ENCODE measurements around the gene TMEFF2.

Gene TMEFF2

DNA sequence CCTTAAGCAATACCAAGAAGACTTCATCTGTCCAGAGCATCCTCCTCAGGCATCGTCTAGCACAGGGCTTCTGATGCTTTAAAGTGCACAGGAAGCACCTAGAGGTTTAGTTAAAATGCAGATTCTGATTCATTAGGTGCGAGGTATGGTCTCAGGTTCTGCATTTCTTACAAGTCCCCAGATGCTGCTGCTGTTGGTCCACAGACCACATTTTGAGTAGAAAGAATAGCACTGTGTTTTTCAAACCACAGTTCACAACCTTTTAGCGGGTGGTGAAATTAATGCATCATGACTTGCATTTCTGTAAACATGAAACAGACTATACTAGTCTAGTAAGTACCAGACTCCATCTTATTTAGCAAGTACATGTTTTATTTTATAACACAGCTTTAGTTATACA, 134.6 kb downstream of the TMEFF2 start:
- DNase-seq: peak; percentile 42

DNA sequence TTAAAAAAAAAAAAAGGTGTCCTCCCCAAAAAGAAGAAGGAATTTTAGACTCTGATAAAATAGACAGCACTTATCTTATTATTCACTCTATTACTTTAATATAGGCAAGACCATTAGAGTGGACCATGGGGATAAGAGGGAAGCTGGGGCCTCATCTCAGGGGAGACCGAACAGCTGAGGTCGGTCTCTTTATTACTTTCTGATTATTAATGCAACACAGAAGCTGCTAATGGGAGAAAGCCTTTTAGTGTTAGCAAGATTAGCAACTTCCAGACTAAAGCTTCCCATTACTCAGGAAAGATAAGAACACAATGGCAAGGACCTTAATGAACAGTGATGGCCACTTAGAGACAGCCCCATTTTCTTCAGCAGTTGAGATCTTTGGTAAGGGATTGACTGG, 135.5 kb downstream of the TMEFF2 start:
- peak; percentile 62 for DNase-seq

DNA sequence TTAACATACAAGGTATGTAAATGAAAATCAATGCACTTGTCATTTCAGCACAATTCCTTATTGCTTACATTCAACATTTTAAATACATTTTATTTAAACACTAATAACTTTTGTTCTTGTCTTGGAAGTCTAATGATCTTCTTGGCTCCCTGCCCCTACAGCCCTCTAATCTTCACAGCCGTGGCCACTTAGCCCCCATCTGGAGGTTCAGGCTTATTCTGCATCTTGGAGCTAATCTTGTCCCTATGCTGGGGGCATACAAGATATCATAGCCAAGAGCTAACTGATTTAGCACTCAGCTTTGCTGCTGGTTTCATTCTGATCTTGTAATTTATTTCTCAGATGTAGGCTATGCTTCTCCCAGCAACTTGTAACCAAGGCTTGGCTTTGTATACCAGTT, 140.8 kb downstream of the TMEFF2 start:
- no peak for DNase-seq

DNA sequence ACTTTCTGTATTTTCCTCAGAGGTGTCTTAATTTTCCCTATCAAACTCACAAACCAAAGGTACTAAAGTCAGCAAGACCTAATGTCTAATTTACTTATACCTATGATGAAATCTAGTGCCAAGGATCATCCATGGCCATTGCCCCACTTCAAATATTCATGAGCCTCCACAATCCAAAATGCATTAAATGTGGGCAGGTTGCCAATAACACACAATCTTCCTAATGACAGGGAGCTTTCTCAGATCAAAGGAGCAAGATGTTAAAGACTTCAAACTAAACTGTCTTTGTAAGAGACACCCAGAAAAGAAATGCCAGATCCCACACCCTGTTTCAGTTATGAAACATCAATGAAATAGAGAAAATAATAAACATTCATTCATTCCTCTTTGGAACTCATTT, 143.2 kb downstream of the TMEFF2 start:
- peak; percentile 57 for DNase-seq

DNA sequence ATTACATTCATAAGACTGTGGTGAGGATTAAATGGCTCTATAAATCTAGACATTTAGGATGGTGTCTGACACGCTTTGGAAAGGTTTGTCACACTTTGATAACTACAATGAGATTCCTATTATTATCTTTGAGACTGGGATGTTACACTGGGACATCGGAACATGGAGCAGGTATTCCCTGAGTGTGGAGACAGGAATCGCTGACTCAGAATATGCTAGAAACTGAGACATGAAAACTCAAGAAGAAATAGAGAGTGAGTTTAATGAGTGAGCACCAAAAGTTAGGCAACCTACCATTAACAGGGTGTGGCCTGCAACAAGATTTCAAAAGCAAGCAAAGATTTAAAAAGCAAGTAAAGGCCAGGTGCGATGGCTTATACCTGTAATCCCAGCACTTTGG, 145.4 kb downstream of the TMEFF2 start:
- no peak for DNase-seq

DNA sequence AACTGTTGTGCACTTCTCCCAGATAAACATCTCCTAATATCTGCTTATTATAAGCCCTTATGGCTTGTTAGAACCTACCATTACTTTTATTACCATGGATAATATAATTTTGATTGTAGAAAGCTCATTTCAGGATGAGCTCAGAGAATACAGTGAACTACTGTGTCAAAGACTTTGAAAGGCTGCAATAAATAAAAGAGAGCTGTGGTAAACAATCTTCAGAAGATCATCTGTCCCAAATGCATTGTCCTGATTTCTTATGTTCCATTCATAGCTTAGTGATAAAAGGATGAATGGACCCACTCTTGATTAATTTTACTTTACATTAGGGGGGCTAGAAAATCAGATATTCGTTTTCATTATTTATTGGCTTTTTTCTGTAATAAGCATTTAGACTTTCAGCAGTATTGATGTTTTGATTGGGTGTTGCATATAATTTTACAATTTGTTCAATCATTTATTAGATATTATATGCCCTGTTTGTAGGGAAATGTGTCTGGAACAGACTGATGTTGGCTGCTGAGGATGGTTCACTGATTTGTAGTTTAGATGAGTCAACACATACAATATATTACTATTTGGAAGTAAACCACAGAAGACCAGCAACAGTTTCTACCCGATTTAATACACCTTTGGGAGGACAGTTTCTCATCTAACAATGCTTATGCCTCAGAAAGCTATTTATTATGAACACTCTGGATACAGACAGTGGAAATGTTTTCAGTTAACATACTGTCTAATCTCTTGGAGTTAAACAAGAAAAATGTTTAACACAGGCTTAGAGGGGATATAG, 147.2 kb downstream of the TMEFF2 start:
- no peak for DNase-seq

DNA sequence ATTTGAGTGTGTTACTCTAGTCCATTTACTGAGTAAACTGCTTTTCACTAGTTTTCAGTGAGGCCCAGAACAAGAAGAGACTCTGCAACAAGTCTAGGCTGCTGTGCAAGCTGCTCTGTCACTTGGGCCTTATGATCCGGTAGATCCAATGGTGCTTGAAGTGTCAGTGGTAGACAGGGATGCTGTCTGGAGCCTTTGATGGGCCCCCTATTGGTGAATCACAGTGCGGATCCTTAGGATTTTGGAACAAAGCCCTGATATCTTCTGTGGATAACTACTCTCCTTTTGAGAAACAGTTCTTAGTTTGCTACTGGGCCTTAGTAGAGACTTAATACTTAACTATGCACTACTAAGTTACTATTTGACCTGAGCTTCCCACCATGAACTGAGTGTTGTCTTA, 150.2 kb downstream of the TMEFF2 start:
- no peak for DNase-seq

DNA sequence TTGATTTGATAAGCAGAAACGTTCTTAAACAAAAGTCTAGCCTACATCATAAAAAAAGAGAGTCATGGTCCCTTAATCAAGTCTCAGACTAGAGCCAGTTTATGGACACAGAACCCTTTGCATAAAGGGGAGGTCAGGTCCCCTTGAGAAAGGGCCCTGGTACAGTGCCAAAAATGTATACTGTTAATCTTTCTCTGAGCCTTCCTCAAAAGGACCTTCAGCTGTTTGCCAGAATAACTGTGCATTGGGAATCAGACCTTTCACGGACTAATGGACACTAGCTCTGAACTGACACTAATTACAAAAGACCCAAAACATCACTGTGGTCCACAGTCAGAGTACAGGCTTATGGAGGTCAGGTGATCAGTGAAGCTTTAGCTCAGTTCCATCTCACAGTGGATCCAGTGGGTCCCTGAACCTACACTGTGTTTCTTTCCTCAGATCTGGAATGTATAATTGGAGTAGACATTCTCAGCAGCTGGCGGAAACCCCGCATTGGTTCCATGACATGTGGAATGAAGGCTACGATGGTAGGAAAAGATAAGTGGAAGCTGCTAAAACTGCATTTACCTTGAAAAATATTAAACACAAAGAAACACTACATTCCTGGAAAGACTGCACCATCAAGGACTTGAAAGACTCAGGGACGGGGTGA, 151.4 kb downstream of the TMEFF2 start:
- DNase-seq: peak; percentile 34

DNA sequence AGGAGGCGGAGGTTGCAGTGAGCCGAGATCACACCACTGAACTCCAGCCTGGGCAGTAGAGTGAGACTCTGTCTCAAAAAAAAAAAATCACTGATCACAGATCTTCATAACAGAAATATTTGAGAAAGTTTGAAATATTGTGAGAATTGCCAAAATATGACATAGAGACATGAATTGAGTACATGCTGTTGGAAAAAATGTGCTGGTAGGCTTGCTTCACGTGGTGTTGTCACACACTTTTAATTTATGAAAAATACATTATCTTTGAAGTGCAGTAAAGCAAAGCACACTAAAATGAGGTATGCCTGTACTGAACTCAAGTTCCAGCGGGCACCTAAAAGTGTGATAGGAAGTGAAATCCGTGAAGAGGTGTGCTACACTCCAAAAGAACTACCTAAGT, 152.6 kb downstream of the TMEFF2 start:
- DNase-seq: no peak

DNA sequence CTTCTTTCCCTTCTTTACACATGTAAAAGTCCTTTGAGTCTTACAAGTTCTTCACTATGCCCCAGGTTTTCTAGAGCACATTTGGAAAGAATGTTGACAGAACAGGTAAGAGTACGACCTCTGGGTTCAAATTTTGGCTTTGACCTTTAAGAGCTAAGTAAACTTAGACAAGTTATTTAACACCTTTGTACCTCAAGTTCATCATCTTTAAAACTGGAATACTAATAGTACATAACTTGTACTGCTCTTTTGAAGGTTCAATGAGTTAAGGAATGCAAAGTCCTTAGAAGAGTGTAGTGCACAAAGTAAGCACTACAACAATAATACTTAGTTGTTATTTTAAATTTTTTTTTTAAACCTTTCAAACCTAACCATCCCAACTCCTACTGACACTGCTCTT, 156.6 kb downstream of the TMEFF2 start:
- DNase-seq: no peak

DNA sequence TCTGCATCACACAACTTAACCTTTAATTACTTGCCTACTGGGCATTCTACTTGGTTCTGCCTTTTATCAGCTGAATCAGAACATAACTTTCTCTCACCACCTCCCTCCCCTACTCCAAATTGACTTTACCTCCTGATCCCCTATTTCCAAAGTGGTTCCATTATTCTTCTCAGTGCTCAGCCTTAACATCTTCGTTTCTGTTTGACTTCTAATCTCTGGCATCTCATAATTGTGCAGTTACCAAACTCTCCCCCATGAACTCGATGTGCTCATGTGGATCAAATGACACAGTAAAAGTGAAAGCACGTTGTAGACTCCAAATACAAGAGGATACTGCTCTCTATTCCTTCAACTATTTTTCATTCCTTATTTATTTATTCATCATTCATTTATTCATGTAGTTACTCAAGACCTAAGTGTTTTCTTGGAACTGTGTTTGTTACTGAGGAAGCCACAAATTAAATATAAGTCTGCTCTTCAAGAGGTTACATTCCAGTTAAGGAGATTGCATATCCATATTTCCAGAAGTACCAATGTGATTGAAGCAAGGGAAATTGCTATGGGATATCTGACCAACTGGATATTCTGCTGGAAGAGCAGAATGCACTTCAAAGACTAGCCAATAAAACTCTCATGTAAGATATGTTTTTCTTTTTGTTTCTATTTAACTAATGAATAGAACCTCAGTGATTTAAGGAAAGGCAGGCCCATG, 158.8 kb downstream of the TMEFF2 start:
- DNase-seq: no peak

DNA sequence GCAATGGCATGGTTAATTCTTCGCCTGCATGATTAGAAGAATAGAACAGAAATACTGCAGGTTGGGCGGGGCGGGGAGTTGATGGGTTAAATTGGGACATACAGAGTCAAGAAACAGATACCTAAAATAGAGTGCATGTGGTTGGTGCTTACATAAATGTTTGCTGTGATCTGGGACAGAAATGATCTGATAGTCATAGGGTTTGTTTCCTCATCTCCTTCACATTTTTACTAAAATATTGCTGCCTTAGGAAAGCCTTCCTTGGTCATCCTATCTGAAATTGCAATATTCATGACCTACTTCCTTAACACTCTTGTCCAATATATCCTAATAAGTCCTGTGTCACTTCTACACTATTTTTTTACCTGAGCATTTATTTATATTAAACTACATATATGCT, 163.9 kb downstream of the TMEFF2 start:
- DNase-seq: no peak

DNA sequence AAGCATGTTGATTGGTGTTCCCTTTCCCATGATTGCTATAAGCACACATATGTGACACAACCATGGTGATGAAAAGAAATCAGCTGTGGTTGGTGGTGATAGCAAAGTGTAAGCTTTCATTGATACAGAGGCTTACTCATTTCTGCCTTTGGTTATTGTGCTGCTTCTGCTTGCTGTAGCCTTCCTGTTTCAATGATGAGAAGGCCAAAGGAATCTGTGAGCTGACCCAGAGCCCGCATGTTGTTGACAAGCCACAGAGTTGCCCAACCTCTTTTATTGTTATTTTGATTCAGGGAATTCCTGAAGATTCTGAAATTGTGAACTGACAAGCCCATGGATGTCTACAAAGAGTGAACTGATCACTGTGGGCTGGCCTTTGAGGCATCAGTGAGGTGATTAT, 164.4 kb downstream of the TMEFF2 start:
- DNase-seq: no peak

DNA sequence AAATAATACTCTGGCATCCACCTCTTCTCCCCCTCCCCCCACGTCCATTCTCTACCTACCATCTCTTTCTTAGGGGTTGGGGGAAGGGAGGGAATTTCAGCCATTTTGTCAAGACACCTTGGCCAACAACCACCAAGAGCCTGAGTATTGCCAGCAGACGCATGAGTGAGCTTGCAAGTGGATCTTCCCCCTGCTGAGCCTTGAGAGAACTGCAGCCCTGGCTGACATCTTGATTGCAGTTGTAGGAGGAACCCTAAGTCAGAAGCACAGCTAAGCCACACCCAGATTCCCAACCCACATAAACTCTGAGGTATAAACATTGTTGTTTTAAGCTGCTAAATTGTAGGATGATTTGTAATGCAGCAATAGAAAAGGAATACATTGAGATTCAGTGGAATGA, 165.6 kb downstream of the TMEFF2 start:
- no peak for DNase-seq

DNA sequence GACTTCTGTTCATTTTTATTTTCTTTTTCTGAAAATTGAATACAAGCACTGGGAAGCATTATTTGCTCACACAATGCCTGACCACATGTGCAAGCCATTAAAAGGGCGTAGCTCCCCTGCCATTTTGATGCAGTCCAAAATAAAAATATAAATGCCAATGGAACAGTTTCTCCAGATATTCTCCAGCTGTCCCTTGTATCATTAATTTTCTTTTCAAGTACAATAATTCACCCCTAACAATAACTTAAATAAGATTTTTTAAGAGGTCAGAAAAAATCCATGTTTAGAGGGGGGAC, 168.0 kb downstream of the TMEFF2 start:
- no peak for DNase-seq

DNA sequence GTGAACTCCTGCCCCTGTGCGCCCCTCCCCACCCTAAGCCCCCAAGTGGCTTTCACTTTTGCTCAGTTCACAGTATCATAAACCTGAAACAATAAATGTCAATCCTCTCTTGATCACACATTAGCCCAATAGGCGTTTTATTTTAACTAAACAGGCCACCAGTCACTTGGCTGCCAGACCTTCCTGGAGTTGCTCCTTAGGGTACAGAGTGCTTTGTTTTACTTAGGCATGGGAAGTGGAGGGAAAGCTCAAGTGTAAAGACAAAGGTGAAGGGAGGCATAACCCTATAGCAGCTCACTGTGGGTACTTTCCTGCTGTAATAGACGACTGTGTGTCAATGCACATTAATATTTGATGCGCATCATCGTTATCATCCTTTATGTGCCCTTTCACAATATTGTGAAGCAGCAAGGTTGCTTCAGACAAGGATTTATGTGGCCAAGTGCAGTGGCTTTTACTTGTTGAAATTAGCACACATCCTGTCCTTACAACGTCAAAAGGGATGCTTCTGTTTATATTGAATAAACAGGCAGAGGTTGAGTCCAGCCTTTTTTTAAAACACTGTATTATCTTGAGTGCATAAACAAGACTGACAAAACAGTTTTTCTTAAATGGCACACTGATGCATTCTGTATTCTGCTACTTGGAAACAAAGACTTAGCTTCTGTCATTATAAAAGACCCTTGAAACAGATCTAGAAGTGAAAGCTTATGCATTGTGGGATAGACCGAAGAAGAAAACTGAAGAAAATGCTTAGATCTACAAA, 168.5 kb downstream of the TMEFF2 start:
- DNase-seq: peak; percentile 72

DNA sequence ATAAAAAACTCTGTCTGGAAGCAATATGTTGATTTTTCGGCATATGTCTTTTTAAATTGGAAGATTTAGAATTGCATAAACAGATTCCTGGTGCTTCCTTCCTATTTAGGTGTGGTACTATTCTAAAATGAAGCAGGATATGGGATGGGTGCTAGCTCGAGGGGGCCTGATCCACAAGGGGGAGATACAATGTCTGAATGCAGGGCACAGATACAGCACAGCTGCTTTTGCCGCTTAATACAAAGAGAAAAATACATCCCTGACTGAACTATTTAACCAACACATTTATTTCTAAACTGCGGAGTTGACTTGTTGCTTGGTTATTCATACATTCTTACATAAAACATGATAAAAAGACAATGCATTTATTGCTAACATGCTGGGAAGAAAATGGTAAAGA, 169.1 kb downstream of the TMEFF2 start:
- DNase-seq: no peak

DNA sequence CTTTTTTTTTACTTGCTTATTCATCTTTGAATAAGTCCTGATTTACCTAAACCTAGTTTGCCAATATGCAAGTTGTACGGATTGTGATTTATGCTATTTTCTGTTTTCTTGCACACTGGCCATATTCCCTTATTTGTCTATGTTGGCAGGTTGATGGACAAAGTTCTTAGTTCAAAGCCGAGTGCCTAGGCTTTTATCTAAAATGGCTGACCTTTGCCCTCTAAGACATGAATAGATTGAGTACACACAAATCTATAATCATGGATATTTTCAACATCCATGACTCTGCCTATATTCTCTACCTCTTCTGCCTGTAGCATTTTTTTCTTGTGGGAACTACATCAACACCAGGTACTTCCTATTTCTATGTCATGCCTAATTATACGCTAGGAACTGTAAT, 171.7 kb downstream of the TMEFF2 start:
- DNase-seq: no peak

DNA sequence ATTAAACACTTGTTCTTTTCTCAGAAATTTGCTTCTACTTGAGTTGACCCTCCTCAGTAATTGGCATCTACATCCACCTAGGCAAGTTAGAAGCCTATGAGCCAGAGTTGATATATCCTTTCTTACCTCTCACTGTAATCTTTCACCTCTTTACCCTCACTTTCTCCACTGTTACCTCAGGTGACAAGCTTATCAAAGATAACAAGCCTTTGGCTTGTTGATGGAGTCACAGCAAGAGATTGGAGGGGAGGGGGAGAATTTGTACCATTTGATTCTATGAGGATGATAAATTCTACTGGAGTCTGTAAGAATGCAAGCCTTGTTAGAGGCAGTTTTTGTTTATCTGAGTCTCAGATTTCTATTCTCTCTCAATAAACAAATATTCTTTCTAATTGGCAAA, 176.9 kb downstream of the TMEFF2 start:
- DNase-seq: no peak

DNA sequence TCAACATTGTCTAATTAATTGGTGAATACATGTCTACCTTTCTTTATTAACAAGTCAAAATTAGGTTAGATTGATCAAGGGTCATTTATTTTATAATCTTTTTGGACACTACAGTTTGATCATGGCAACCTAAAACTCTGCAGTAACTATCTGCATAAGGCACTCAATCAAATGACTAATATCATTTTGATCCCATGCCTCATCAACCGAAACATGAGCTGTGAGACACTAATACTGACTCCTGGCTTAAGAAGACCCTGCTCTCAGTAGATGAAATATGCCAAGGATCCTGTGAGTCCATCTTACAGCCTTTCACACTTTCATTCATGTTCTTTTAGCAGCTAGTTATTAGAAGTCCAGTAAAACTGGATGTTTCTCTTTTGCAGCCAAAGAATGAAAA, 178.5 kb downstream of the TMEFF2 start:
- no peak for DNase-seq

DNA sequence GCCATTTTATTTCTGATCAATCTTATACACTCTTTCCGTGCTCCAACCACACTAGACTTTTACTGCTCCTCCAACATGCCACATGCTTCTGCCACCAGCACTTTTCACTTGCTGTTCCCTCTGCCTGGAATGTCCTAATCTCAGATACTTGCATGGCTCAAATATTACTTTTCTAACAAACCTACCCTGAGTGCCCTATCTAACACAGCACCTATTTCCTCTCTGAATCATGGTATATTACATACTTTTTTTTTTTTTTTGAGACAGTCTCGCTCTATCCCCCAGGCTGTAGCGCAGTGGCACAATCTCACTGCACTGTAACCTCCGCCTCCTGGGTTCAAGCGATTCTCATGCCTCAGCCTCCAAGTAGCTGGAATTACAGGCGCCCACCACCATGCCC, 181.5 kb downstream of the TMEFF2 start:
- DNase-seq: no peak

DNA sequence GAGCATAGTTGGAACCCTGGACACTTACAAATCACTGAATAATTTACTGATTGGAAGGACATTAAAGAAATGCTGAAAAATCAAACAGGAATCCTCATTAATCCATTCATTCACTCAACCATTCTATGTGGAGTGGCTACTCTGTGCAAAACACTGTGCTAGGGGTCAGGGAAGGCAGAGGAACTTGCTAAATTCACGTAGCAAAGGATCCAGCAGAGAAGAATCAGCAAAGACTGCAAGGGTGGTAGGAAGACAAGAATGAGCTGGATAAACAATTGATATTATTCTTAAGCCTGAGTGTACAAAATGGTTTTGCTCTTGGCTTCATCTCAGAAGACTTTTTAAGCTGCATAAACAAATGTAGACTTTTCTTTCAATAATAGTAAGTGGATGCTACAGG, 183.5 kb downstream of the TMEFF2 start:
- no peak for DNase-seq

DNA sequence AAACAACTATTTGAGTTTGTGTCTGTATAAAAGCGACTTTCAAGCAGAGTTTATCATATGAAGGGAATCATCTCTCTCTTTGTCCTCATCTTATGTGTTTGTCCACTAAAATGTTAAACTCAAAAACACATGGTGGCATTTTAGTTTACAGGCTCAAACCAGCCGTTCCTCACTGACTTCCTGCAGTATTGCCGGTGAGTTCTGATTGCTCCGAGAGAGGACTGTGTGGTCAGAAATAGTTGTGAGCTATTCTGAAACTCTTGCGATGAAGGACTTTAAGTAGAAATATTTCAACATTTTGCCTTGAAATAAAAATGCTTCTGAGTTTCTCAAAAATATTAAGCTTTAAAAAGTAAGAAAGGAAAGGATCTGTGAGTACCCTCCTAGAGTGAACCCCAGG, 184.7 kb downstream of the TMEFF2 start:
- no peak for DNase-seq
